ENCODE data around the gene VSIG2. TPM values are rescaled to one million over a fixed set of nuclear protein-coding genes. Genes with fewer than 3 reads are reported as not detected.

VSIG2 gene
- total and polyA plus RNA-seq, 2 experiments from 2014 or later: not detected

DNA sequence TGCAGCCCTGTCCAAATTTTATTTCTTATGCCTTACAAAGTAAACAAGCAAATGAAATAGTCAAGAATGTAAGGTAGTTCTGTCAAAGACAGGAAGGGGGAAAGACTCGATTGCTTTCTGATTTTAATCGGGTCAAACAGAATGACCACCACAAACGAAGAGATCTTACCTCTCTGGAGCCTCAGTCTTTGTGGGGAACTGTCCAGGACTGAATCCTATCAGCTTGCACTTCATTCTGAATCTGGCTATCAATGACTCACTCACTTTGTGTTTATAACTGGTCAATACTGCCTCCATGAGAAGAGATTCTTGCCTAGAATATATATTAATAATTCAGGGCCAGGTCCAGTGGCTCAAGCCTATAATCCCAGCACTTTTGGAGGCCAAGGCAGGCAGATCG lies 30.9 kb upstream of the VSIG2 start:
- no peak overlapping the region for H3K4me2 ChIP-seq
- TF ChIP-seq, protein P1, sequence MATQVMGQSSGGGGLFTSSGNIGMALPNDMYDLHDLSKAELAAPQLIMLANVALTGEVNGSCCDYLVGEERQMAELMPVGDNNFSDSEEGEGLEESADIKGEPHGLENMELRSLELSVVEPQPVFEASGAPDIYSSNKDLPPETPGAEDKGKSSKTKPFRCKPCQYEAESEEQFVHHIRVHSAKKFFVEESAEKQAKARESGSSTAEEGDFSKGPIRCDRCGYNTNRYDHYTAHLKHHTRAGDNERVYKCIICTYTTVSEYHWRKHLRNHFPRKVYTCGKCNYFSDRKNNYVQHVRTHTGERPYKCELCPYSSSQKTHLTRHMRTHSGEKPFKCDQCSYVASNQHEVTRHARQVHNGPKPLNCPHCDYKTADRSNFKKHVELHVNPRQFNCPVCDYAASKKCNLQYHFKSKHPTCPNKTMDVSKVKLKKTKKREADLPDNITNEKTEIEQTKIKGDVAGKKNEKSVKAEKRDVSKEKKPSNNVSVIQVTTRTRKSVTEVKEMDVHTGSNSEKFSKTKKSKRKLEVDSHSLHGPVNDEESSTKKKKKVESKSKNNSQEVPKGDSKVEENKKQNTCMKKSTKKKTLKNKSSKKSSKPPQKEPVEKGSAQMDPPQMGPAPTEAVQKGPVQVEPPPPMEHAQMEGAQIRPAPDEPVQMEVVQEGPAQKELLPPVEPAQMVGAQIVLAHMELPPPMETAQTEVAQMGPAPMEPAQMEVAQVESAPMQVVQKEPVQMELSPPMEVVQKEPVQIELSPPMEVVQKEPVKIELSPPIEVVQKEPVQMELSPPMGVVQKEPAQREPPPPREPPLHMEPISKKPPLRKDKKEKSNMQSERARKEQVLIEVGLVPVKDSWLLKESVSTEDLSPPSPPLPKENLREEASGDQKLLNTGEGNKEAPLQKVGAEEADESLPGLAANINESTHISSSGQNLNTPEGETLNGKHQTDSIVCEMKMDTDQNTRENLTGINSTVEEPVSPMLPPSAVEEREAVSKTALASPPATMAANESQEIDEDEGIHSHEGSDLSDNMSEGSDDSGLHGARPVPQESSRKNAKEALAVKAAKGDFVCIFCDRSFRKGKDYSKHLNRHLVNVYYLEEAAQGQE (IDR thresholded peaks at IDR 0.05; ENCODE audit: unreplicated experiment): peak; percentile 15
- no peak for TF ChIP-seq NANOG (IDR thresholded peaks at IDR 0.05; ENCODE audit: borderline replicate concordance)
- no peak for TF ChIP-seq POLR2AphosphoS5 (IDR thresholded peaks at IDR 0.05; ENCODE audit: low read depth)
- TF ChIP-seq, protein P2, sequence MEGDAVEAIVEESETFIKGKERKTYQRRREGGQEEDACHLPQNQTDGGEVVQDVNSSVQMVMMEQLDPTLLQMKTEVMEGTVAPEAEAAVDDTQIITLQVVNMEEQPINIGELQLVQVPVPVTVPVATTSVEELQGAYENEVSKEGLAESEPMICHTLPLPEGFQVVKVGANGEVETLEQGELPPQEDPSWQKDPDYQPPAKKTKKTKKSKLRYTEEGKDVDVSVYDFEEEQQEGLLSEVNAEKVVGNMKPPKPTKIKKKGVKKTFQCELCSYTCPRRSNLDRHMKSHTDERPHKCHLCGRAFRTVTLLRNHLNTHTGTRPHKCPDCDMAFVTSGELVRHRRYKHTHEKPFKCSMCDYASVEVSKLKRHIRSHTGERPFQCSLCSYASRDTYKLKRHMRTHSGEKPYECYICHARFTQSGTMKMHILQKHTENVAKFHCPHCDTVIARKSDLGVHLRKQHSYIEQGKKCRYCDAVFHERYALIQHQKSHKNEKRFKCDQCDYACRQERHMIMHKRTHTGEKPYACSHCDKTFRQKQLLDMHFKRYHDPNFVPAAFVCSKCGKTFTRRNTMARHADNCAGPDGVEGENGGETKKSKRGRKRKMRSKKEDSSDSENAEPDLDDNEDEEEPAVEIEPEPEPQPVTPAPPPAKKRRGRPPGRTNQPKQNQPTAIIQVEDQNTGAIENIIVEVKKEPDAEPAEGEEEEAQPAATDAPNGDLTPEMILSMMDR (conservative IDR thresholded peaks at IDR 0.05; ENCODE audit: low read depth in 2 of 2): no peak
- no peak for TF ChIP-seq CREB1 (CRISPR knock-in tag; IDR thresholded peaks at IDR 0.05; ENCODE audit: low read depth)
- TF ChIP-seq, protein P3, sequence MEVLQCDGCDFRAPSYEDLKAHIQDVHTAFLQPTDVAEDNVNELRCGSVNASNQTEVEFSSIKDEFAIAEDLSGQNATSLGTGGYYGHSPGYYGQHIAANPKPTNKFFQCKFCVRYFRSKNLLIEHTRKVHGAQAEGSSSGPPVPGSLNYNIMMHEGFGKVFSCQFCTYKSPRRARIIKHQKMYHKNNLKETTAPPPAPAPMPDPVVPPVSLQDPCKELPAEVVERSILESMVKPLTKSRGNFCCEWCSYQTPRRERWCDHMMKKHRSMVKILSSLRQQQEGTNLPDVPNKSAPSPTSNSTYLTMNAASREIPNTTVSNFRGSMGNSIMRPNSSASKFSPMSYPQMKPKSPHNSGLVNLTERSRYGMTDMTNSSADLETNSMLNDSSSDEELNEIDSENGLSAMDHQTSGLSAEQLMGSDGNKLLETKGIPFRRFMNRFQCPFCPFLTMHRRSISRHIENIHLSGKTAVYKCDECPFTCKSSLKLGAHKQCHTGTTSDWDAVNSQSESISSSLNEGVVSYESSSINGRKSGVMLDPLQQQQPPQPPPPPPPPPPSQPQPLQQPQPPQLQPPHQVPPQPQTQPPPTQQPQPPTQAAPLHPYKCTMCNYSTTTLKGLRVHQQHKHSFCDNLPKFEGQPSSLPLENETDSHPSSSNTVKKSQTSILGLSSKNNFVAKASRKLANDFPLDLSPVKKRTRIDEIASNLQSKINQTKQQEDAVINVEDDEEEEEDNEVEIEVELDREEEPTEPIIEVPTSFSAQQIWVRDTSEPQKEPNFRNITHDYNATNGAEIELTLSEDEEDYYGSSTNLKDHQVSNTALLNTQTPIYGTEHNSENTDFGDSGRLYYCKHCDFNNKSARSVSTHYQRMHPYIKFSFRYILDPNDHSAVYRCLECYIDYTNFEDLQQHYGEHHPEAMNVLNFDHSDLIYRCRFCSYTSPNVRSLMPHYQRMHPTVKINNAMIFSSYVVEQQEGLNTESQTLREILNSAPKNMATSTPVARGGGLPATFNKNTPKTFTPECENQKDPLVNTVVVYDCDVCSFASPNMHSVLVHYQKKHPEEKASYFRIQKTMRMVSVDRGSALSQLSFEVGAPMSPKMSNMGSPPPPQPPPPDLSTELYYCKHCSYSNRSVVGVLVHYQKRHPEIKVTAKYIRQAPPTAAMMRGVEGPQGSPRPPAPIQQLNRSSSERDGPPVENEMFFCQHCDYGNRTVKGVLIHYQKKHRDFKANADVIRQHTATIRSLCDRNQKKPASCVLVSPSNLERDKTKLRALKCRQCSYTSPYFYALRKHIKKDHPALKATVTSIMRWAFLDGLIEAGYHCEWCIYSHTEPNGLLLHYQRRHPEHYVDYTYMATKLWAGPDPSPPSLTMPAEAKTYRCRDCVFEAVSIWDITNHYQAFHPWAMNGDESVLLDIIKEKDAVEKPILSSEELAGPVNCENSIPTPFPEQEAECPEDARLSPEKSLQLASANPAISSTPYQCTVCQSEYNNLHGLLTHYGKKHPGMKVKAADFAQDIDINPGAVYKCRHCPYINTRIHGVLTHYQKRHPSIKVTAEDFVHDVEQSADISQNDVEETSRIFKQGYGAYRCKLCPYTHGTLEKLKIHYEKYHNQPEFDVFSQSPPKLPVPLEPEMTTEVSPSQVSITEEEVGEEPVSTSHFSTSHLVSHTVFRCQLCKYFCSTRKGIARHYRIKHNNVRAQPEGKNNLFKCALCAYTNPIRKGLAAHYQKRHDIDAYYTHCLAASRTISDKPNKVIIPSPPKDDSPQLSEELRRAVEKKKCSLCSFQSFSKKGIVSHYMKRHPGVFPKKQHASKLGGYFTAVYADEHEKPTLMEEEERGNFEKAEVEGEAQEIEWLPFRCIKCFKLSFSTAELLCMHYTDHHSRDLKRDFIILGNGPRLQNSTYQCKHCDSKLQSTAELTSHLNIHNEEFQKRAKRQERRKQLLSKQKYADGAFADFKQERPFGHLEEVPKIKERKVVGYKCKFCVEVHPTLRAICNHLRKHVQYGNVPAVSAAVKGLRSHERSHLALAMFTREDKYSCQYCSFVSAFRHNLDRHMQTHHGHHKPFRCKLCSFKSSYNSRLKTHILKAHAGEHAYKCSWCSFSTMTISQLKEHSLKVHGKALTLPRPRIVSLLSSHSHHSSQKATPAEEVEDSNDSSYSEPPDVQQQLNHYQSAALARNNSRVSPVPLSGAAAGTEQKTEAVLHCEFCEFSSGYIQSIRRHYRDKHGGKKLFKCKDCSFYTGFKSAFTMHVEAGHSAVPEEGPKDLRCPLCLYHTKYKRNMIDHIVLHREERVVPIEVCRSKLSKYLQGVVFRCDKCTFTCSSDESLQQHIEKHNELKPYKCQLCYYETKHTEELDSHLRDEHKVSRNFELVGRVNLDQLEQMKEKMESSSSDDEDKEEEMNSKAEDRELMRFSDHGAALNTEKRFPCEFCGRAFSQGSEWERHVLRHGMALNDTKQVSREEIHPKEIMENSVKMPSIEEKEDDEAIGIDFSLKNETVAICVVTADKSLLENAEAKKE (CRISPR knock-in tag; IDR thresholded peaks at IDR 0.05): no peak
- no peak for TF ChIP-seq ZNF331 (CRISPR knock-in tag; IDR thresholded peaks at IDR 0.05; ENCODE audit: low read depth)
- no peak for TF ChIP-seq EZH2 (IDR thresholded peaks at IDR 0.05; ENCODE audit: low read depth, unreplicated experiment)
- TF ChIP-seq STAT1 (IDR thresholded peaks at IDR 0.05; ENCODE audit: unreplicated experiment): no peak
- Mint-ChIP-seq H3K27ac (no peak overlapping the region), H3K4me3 (no peak overlapping the region), H3K4me1 (peaks cover 12% of the 10 kb centered on the region; the same call in 2 of the 3 replicates), H3K36me3 (ENCODE audit: low read depth) (no peaks in the 10 kb centered on the region), H3K9me3 (no peaks in the 10 kb centered on the region), H3K27me3 (ENCODE audit: insufficient read depth, low read depth, poor library complexity) (no peaks in the 10 kb centered on the region)
- no peaks in the 10 kb centered on the region for H3F3A ChIP-seq (replicated peaks; ENCODE audit: low read depth)
- no peaks in the 10 kb centered on the region for H3K4me1 ChIP-seq (ENCODE audit: insufficient read depth)
- no peaks in the 10 kb centered on the region for H3K36me3 ChIP-seq (ENCODE audit: insufficient read depth)
- peaks cover 73% of the 10 kb centered on the region for H3K79me2 ChIP-seq (replicated peaks; ENCODE audit: insufficient read depth)
- ATAC-seq: no peak
- H3K27ac ChIP-seq (ENCODE audit: low read depth): no peak overlapping the region
- DNase-seq (ENCODE audit: low spot score): no peak
- no peaks in the 10 kb centered on the region for H3K9me2 ChIP-seq (ENCODE audit: insufficient read depth)
- no peak overlapping the region for H2AFZ ChIP-seq
- H4K20me1 ChIP-seq (replicated peaks; ENCODE audit: insufficient read depth): peaks cover 10% of the 10 kb centered on the region
- no peak overlapping the region for H3K4me3 ChIP-seq
- no peaks in the 10 kb centered on the region for H3K27me3 ChIP-seq (ENCODE audit: insufficient read depth)

Measured in GM23338 (cell line).